GM21381 (cell line): Measurements from ENCODE around the gene FBLN5.
"Not testable (repeated sequence)": the region's sequence is repeated elsewhere in the genome, so short reads cannot be mapped to it uniquely, and the experiment has no call there.

Source experiments
- ATAC-seq: cut with Tn5 transposase; IDR thresholded peaks from one replicate; pipeline ENCODE4 v1.9.1; 2021; ENCODE audit warnings: mild to moderate bottlenecking, moderate library complexity; ENCODE audit not compliant: unreplicated experiment

FBLN5 gene

DNA sequence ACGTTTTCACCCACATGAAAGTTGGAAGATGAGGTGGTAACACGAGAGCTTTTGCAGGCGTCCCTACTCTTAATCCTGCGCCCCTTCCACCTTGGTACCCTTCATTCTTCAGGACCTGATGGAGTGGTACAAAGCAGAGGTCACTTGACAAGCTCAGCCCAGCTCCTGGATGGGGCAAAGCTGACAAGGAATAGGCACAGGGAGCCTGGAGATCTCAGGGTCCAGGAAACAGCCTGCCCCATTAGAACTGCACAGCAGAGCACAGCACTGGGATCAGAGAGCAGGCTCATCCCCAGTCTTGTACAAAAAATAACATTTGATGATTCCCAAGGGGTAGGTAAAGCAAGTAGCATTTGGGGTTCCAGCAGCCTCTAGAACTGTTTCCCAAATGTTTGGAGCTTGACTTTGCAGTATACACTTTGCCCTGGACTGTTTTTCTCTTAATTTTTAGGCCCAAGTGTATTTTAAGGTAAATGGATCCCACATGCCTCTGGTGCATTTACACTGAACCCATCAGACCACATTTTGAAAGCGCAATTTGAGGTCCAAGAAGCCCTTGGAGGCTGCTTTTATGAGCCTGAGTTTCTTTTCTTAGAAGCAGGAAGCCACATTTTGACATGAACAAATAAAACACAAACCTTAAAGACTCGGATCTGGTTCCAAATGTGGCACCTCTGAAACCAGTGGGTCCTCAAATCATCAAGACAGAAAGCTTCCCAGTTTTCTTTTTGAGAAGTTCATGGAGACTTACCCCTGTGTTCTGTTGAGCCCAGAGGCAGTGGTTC, 80.8 kb downstream of the FBLN5 start:
- no peak for ATAC-seq

DNA sequence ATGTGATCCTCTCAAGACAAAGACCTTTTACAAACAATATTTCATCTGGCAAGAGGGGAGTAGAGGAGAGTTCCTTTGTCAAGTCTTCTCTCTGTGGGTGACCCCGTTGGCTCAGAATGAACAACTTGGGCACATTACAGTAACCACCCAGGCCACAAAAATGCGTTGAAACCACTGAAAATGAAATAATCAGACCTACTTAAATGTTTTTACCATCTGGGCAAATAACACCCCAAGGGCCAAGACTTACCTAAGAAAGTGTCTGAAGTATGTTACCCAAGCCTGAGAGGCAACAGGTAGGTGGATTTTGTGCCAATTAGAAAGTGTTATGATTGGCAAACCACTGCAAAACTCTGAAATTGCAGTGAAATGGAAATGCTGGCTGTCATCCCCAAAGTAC, 81.4 kb downstream of the FBLN5 start:
- no peak for ATAC-seq

DNA sequence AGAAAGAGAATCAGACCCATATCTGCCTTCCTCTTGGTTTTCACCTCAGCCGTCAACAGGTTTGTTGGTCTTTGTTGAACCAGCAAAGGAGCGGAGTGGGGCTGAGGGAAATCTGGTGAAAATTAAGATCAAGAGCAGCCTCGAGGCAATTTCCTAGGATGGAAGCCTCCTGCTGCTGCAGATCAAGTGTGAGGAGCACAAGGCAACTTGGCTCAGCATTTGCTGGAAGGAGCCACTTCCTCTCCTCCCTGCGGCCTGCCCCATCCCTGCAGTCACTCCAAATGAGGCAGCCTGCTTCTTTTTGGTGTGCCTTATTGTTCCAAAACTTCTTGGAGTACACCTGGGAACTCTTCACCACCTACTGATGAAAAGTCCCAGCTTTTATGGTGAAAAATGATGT, 85.1 kb downstream of the FBLN5 start:
- ATAC-seq, result no peak

DNA sequence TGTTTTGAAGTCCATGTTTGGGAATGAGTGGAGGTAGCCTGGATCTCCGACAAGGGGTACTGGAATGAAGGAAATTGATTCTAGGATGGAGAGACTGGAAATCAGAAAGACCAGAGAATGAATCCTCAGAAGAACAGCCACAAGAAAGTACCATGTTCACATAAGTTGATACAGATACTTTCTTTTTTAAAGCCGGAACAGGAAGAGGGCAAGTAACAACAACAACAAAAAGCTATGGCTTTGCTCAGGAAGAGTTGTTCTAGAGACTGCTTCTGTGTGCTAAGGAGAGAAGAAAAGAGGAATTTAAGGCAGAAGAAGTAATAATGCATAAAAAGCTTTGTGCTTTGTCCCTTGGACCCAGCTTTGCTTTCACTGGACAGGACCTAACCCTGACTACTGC, 86.4 kb downstream of the FBLN5 start:
- ATAC-seq, result no peak

DNA sequence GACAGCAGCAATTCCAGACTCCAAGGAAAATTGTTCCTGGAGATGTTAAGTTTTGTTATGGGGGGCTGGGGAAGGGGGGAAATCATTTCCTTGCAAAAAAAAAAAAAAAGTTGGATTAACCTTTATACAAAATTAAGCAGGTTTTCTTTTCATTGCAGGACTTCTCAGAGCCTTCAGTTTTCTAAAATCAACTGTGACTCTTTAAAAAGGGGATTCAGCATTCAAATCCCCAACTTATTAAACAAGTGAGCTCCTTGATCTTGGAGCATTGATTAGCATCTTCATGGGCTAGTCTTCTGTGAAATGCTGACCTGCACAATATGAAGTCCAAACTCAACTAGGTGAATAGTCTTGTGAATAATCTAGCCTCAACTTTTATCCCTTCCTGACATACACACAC, 87.3 kb downstream of the FBLN5 start:
- ATAC-seq, result no peak

DNA sequence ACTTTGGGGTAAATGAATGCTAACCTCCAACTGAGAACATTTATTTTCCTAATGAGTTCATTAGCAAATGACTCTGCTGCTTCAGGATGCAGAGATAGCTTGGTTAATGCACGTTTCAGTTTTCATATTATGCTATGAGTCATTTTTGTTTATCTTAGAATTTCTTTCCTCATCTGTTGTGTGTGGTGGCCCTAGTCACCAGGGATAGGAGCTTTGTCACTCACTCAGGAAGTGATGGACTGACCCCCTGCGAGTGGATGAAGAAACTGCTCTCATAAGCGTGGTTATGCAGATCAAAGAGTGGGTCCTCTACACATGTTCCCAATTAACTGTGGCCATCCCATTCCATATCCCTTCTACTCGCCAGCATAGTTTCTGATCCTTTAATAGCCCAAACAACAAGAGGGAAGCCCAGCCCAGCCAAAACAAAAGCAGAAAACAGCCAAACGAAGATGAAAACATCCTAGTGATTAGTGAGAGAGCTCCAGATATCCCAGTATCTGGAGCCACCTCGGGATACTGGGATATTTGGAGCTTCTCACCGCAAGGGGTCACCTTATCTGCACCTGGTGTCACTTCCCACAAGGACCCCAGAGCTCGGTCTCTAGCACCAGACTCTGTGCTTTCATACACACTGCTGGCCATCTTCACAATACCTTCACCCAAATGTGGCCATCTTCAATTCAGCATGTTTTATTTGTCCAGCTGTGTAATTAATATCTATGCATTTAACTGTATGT, 88.8 kb downstream of the FBLN5 start:
- peak; percentile 87 for ATAC-seq

DNA sequence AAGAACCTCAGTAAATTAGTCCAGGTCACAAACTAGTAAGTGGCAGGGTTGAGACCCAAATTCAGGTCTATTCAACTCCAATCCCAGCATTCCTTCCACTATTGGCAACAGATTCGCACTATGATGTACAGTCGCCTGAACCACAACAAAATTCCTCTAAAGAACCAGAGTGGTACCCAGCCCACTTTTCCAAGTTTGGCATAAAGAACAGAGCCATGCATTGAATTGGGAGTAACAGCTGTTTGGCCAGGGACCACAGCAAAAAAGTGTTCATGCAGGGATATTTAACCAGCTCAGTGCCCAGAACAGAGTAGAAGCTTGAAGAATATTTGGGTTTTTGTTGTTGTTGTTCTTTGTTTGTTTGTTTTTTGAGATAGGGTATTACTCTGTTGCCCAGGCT, 89.9 kb downstream of the FBLN5 start:
- no peak for ATAC-seq

DNA sequence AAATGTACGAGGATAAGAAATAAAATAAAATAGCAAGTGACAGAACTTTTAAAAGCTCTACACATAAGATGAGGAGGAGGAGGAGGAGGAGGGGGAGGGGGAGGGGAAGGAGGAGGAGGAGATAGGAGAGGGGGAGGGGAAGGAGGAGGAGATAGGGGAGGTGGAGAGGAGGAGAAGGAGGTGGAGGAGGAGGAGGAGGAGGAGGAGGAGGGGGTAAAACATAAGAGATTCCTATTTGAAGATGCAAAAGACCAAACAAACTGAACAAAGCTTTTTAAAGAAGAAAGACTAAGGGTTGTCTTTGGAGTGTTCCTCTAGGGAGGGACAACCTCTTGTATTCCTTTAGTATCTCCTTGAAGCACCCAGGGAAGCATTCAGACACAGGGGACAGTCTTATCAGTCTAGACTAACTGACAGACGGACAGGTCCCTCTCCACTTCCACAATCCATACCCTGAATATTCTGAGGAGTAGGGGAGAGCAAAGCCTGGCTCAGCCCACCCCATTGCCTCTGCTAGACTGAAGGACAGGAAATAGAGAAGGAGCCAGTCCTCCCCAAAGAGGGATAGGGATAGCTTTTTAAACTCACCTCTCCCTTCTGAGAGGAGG, 93.1 kb downstream of the FBLN5 start:
- no peak for ATAC-seq

DNA sequence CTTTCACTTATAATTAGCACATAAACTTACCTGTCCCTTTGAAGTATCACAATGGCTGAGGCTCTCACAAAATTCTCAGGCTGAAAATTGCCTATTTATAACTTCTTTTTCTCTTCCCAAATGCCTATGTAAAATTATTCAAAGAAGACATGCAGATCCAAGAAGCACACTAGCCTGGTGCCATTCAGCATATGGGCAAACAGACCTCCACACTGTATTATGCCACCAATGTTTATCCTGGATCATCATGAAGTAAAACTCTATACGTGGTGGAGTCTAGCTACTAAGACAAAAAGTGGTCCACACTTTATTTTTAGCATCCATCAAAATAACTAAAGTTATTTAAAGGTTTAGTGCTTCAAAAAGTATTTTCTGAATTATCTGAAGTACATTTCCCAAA, 95.9 kb downstream of the FBLN5 start:
- ATAC-seq, result no peak

DNA sequence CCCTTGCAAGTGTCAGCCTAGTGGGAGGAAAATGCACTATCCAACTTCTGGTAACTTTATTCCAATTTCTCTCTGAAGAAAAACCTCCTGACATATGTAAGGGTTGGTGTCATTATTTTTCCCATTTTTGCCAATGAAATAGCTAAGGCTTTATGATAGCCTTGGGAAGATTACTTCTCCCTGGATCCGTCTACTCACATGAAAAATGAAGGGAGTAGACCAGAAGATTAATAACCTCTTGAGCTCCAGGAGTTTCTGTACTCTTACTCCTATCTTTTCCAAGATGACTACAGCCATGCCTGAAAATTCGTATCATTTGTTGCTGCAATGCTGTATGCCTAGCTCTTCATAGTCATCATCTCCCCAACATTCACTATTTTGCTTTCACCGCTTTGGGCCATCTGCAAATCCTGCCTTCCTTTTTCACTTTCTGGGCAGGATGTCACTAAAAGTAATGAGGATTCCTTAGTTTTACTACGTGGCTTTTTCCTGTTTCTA, 98.9 kb downstream of the FBLN5 start:
- ATAC-seq, result no peak

DNA sequence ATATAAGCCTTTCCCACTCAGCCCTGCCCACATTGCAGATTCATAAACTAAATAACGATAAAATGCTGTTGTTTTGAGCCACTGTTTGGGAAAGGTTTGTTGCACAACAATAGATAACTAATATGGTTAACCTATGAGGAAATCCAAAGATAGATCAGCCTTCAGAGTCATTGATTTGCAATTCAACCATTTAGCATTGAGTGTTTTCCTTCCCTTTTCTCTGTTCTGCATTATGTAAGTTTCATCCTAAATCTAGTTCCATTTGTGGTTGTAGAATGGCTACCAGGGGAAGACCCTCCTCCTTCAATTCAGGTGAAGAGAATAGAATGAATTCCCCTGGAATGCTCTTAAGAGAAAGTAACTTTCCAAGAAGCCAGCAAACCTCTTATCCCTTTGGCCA, 99.8 kb downstream of the FBLN5 start:
- ATAC-seq, result no peak

DNA sequence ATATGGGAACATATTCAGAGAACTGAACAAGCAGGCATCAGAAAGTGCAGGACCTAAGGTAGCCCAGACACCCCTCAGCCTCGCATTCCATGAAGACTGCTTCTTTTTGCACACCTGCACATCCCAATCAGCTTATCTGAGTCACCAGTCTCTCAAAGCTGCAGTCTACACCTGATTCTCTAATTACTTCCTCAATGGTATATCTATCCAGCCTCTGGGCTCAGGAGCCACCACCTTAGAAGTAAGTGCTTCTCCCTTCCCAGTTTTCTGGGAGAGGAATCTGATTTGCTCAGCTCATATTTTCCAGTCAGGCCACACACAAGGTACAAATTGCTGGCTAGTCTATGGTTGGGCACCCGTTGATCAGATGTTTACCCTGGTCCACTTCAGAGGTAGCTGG, 101.8 kb downstream of the FBLN5 start:
- no peak for ATAC-seq

DNA sequence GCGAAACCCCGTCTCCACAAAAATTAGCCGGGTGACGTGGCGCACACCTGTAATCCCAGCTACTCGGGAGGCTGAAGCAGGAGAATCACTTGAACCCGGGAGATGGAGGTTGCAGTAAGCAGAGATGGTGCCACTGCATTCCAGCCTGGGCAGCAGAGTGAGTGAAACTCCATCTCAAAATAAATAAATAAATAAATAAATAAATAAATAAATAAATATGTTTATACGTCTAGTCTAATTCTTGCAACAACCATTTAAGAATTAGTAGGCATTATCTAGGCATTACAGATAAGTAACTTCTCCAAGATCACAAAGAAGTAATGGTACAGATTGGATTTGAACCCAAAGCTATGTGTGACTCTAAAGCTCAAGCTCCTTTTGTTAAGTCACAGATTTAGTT, 102.4 kb downstream of the FBLN5 start:
- not testable (repeated sequence) for ATAC-seq

DNA sequence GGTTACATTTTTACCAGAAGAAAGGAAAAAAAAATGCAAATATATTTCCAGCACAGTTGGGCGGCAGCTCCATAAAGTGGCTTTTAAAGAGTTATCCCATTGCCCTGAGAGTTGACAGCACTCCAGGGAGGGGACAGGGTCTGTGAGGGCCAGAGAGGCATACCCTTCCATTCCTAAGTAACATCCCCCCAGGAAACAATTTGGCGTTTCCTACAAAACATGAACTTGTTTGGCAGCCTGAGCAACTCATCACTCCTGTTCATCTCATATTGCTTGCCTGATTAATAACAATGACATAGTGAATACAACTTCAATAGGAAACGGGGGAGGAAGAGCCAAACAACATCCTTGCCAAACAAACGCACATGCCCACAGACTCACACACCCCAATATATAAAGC, 103.5 kb downstream of the FBLN5 start:
- ATAC-seq, result no peak

DNA sequence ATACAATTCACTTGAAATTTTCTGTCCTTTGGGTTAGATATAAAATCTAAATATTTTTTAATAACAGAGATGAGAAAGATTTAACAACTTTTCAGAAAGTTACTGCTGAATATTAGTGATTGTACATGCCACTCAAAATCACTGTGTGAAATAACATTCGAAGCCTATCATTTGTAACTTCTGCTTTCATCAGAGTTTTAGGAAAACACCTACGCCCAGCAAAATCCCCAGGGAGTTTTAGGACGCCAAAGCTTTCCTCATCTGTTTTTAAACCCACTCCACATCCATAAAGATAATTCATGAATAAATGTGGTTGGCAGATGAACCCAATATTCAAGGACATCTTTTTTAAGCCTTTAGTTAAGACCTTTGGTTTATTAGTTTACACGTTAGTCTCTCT, 104.1 kb downstream of the FBLN5 start:
- ATAC-seq, result no peak

DNA sequence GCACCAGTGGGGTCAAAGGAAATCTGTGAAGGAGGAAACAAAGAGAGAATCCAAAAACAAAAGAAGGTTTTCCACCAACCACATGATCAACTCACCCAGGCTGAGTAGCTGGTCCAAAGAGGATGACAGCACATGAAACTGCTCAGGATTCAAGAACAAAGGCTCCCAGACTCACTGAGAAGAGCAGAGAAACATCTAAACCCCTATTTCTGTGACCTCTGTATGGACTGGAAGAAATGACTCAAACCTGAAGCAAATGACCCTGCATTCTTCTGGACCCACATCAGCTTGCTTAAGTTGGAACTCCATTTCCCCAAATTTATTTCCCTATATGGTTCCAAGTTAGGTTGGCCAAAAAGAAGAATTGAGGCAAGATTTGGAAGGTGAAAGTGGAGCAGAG, 106.4 kb downstream of the FBLN5 start:
- no peak for ATAC-seq

DNA sequence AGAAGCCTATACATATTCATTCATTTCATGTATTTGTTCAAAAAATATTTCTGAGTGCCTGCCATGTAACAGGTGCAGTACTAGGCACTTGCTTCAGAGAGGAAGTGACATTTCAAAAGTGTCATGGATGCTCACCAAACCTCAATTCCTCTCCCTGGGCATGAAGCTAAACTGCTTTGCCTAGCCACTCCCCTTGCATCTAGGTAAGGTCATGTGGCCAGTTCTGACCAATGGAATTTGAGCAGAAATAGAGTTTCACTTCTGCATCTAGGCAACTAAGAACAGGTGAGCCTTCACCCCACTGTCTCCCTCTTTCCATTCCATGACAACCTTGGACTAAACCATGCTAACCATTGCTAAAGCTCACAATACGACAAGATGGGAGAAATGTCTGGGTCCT, 107.7 kb downstream of the FBLN5 start:
- ATAC-seq, result no peak

DNA sequence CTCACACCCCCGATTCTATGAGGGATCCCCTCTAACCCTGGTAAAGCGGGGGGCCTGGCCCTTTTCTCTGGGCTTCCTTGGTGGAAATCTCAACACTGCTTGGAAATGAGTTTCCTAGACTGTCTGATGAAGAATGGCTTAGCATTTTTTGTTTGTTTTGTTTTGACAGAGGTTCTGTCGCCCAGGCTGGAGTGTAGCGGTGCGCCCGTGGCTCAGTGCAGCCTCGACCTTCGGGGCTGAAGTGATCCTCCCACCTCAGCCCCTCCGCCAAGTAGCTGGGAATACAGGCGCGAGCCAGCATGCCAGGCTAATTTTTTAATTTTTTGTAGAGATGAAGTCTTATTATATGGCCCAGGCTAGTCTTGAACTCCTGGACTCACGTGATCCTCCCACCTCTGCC, 110.4 kb downstream of the FBLN5 start:
- ATAC-seq, result no peak

DNA sequence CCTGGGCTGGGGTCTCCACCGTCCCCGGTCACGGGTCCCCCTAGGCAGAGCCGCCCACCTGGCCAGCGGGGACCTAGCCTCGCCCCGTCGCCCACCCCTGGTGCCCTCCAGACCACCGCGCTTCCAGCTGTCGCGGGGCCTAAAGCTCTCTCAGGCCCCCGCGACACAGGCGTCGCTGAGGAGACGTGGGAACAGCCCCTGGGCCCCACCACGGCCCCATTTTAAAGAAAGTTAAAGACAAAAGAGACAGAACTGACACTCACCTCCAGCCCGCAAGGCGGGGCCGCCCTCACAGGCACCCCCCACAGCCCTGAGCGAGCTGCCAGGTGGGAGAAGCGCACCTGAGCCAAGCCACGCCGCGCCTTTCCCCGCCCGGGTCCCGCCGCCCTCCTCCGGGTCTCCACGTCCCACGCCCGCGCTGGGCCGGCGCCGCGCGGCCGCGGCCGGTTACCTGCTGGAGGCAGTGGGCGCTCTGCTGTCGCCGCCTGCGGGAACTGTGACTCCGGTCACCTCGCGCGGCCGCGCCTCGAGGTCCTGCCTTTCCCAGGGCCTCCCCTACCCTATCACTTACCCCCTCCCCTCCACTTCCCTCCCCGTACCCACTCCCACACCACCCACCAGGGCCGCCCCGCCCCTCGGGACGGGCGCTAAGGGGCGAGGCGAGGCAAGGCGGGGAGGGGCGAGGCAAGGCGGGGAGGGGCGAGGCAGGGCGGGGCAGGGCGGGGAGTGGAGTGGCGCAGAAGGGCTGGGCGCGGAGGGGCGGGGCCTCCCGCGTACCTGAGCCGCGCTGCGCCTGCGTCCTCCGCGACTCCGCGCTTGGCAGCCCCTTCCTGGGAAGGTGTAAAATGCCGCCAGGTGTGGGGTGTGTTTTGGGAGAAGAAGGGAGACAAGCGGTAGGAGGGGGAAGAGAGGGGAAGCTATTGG, 111.3 kb downstream of the FBLN5 start:
- peak; percentile 66 for ATAC-seq

DNA sequence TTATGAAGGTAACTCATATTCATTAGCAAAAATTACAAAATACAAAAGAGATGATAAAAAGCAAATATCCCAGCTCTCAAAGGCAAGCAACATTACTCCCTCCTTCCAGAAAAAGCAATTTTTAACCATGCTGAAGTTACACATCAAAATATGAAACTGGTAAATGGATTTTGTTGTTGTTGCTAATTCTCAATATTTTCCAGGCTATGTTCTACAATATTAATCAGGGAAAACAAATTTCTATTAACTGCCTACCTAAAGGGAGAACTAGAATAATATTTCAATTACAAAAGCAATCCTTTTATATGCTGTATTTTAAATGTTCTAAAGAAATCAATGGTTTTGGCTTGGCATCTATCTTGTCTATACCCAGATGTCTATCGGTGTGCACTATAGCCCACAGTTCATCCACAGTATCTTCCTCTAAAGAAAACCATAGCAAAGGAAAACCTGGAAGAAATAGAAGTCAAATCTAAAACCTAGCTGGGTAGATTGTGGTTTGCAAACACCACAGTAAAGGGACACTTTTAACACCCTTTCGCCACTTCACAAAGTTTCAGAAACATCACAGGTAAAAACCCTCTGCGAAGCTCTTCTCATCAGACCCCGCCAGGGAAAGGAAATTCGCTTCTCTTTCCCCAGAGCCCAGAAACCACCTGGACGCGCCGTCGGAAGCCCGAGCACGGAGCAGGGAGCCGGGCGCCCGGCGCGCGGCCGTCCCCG, 112.1 kb downstream of the FBLN5 start:
- peak; percentile 25 for ATAC-seq
